HepG2 (cell line): ENCODE measurements around the gene IKZF4. TPM values are rescaled to one million over a fixed set of nuclear protein-coding genes. Genes with fewer than 3 reads are reported as not detected.

Experiments
- HINFP ChIP-seq: sonication (generic); formaldehyde crosslinking; IDR thresholded peaks from 2 replicates; pipeline ENCODE4 v1.4.0; 2020; ENCODE audit warnings: low read depth, mild to moderate bottlenecking, missing genetic modification reagents
- HMGA1 ChIP-seq: sonication (generic); formaldehyde crosslinking; conservative IDR thresholded peaks from 2 replicates; pipeline ENCODE4 v1.4.0; 2020; ENCODE audit warnings: missing genetic modification reagents
- MLXIP ChIP-seq: sonication (generic); formaldehyde crosslinking; IDR thresholded peaks from 2 replicates; pipeline ENCODE4 v1.9.0; 2021; ENCODE audit warnings: missing genetic modification reagents, borderline replicate concordance
- MYNN ChIP-seq: sonication (generic); formaldehyde crosslinking; IDR thresholded peaks from 2 replicates; pipeline ENCODE4 v1.4.0; 2020; ENCODE audit warnings: mild to moderate bottlenecking, low read depth, missing genetic modification reagents
- MYPOP ChIP-seq: sonication (generic); formaldehyde crosslinking; IDR thresholded peaks from 2 replicates; pipeline ENCODE4 v1.8.1; 2023; ENCODE audit warnings: mild to moderate bottlenecking, moderate library complexity, missing genetic modification reagents
- PTBP1 ChIP-seq: fragments of 200-400 bp; formaldehyde crosslinking; IDR thresholded peaks from 2 replicates; pipeline ENCODE4 v1.6.1; 2018; ENCODE audit warnings: low read length, low read depth; ENCODE audit not compliant: poor library complexity, severe bottlenecking
- ZBTB3 ChIP-seq: sonication (generic); formaldehyde crosslinking; IDR thresholded peaks from 2 replicates; pipeline ENCODE4 v1.4.0; 2020; ENCODE audit warnings: low read depth, mild to moderate bottlenecking, moderate library complexity, missing genetic modification reagents, borderline replicate concordance
- ZBTB40 ChIP-seq, 2 experiments: fragments of 450-650 bp in 1 of 2; sonication (generic) in 1 of 2; formaldehyde crosslinking in 1 of 2; IDR thresholded peaks; 2 replicates each; pipeline versions ENCODE4 v1.6.1 to v1.8.0; 2016 to 2022; ENCODE audit warnings: antibody characterized with exemption in 1 of 2, mild to moderate bottlenecking in 1 of 2, missing genetic modification reagents in 1 of 2
- ZNF629 ChIP-seq: sonication (generic); formaldehyde crosslinking; conservative IDR thresholded peaks from 2 replicates; pipeline ENCODE4 v1.5.0; 2020; ENCODE audit warnings: missing genetic modification reagents
- ZNF652 ChIP-seq: IDR thresholded peaks from 2 replicates; pipeline ENCODE4 v1.6.1; 2016; ENCODE audit warnings: low read depth, borderline replicate concordance
- ZNF678 ChIP-seq: sonication (generic); formaldehyde crosslinking; IDR thresholded peaks from 2 replicates; pipeline ENCODE4 v1.4.0; 2020; ENCODE audit warnings: mild to moderate bottlenecking, missing genetic modification reagents
- ZNF788 ChIP-seq: sonication (generic); formaldehyde crosslinking; IDR thresholded peaks from 2 replicates; pipeline ENCODE4 v1.5.0; 2020; ENCODE audit warnings: mild to moderate bottlenecking, missing genetic modification reagents, borderline replicate concordance
- polyA plus RNA-seq, 8 experiments: library from polyadenylated mRNA; depleted of rRNA in 3 of 8; stranded (reverse) in 7 of 8; unstranded in 1 of 8; fragments of >200 nt; fragmentation: Illumina TruSeq in 4 of 8; extraction: Trizol in 4 of 8; gene quantifications; 2 replicates each; pipeline versions ENCODE4 v1.2.1 to v1.2.3, GENCODE V29; 2011 to 2016; ENCODE audit warnings: low read depth in 4 of 8, missing spikeins in 1 of 8, mixed read lengths in 1 of 8; ENCODE audit not compliant: insufficient read depth in 1 of 8
- total RNA-seq, 5 experiments: library from RNA; depleted of rRNA; stranded (reverse); fragments of >200 nt; fragmentation: Illumina TruSeq; extraction: Trizol; gene quantifications; 2 replicates each; pipeline ENCODE4 v1.2.3, GENCODE V29; 2016; ENCODE audit warnings: low read depth in 1 of 5

IKZF4 gene
- total and polyA plus RNA-seq, 2 of the 13 experiments (the other 11 are each of a cell fraction or from before 2014, with no cell fraction given): 0.58 to 2.2 TPM

GRCh38 chr12:55972911-55973598 is 47.8 kb upstream of the IKZF4 start (continued):
- no peak for TF ChIP-seq ZBTB40 (IDR thresholded peaks at IDR 0.05)
- TF ChIP-seq ZBTB40 (CRISPR knock-in tag; IDR thresholded peaks at IDR 0.05): no peak
- no peak for TF ChIP-seq PTBP1
- no peak for TF ChIP-seq MYPOP (CRISPR knock-in tag)
- no peak for TF ChIP-seq ZNF629 (CRISPR knock-in tag)
- no peak for TF ChIP-seq HMGA1 (CRISPR knock-in tag)
- 0 out of 2 replicates have a peak, but pooled peaks have one; percentile 5 for TF ChIP-seq ZNF788 (CRISPR knock-in tag)
- TF ChIP-seq ZNF678: no peak
- no peak for TF ChIP-seq MYNN
- no peak for TF ChIP-seq HINFP
- no peak for TF ChIP-seq ZNF652 (CRISPR knock-in tag)
- no peak for TF ChIP-seq MLXIP (CRISPR knock-in tag)
- TF ChIP-seq ZBTB3 (CRISPR knock-in tag): no peak
